AG20443 (cell line): Measurements from ENCODE around the gene SLC25A38.
"Not testable (repeated sequence)": the region's sequence is repeated elsewhere in the genome, so short reads cannot be mapped to it uniquely, and the experiment has no call there.

Source experiments
- DNase-seq: peaks from one replicate; pipeline ENCODE4 v3.0.0; 2012; ENCODE audit warnings: low spot score, mixed read lengths

The SLC25A38 gene

GRCh38 chr3:39407773-39408492 lies 24.8 kb downstream of the SLC25A38 start:
- DNase-seq = no peak

GRCh38 chr3:39408493-39409372 lies 25.6 kb downstream of the SLC25A38 start:
- DNase-seq = no peak

- DNase-seq = no peak
Measured at GRCh38 chr3:39409514-39410136, 26.5 kb downstream of the SLC25A38 start.

- DNase-seq = no peak
Measured at GRCh38 chr3:39410893-39411292, 27.7 kb downstream of the SLC25A38 start.

- no peak for DNase-seq
Measured at GRCh38 chr3:39412668-39413260, 29.6 kb downstream of the SLC25A38 start.

- no peak for DNase-seq
Measured at GRCh38 chr3:39413691-39414420, 30.7 kb downstream of the SLC25A38 start.

- no peak for DNase-seq
Measured at GRCh38 chr3:39414421-39414907, 31.3 kb downstream of the SLC25A38 start.

GRCh38 chr3:39415302-39415701 lies 32.1 kb downstream of the SLC25A38 start:
- DNase-seq = not testable (repeated sequence)

GRCh38 chr3:39415983-39416382 lies 32.8 kb downstream of the SLC25A38 start:
- DNase-seq = no peak

GRCh38 chr3:39416998-39417397 lies 33.8 kb downstream of the SLC25A38 start:
- not testable (repeated sequence) for DNase-seq

- not testable (repeated sequence) for DNase-seq
Measured at GRCh38 chr3:39418556-39419225, 35.5 kb downstream of the SLC25A38 start.

- DNase-seq = no peak
Measured at GRCh38 chr3:39419742-39420315, 36.7 kb downstream of the SLC25A38 start.

- no peak for DNase-seq
Measured at GRCh38 chr3:39420543-39420942, 37.4 kb downstream of the SLC25A38 start.

- no peak for DNase-seq
Measured at GRCh38 chr3:39423436-39423970, 40.3 kb downstream of the SLC25A38 start.

- no peak for DNase-seq
Measured at GRCh38 chr3:39426312-39426711, 43.1 kb downstream of the SLC25A38 start.

- DNase-seq = no peak
Measured at GRCh38 chr3:39427506-39427905, 44.3 kb downstream of the SLC25A38 start.

GRCh38 chr3:39428745-39429201 lies 45.6 kb downstream of the SLC25A38 start:
- DNase-seq = no peak

- DNase-seq = no peak
Measured at GRCh38 chr3:39429466-39429865, 46.3 kb downstream of the SLC25A38 start.

GRCh38 chr3:39432342-39432741 lies 49.2 kb downstream of the SLC25A38 start:
- DNase-seq = no peak

GRCh38 chr3:39433642-39434041 lies 50.5 kb downstream of the SLC25A38 start:
- DNase-seq = peak; percentile 61
